Naive thymus-derived CD8-positive, alpha-beta T cell (primary cell): Measurements from ENCODE around the gene DIABLO. TPM values are rescaled to one million over a fixed set of nuclear protein-coding genes. Genes with fewer than 3 reads are reported as not detected.
"Not testable (repeated sequence)": the region's sequence is repeated elsewhere in the genome, so short reads cannot be mapped to it uniquely, and the experiment has no call there.

Experiments
- ATAC-seq, 2 donors: fragments of 150-1000 bp; cut with Tn5 transposase in 1 of 2; sonication (Bioruptor Pico), chemical (Tn5 transposase) in 1 of 2; 1 replicate in 1 of 2; 2 replicates in 1 of 2; pipeline ENCODE4 v1.10.0; 2021; ENCODE audit warnings: mild to moderate bottlenecking in 2 of 2, moderate library complexity in 2 of 2
- POLR2A ChIA-PET: fragments of 350-600 bp; sonication (Branson Sonifier 250); formaldehyde crosslinking; loops from one replicate; lab custom pipeline; 2021; ENCODE audit warnings: antibody characterized with exemption; lab: Charles Lee
- DNase-seq, 10 donors: peaks; one replicate each; pipeline versions ENCODE4 v3.0.0 to v3.0.0-alpha.2; 2020 to 2022
- H3K27ac Mint-ChIP-seq, 10 donors: one replicate each; pipeline ENCODE4 v1.8.0; 2020 to 2022; ENCODE audit warnings: mild to moderate bottlenecking in 10 of 10, mixed read lengths in 10 of 10, moderate library complexity in 4 of 10, inconsistent platforms in 1 of 10
- H3K27me3 Mint-ChIP-seq, 5 donors: one replicate each; pipeline ENCODE4 v1.8.0; 2021 to 2022; ENCODE audit warnings: mixed read lengths in 5 of 5
- H3K36me3 Mint-ChIP-seq, 3 donors: one replicate each; pipeline ENCODE4 v1.8.0; 2020 to 2022; ENCODE audit warnings: mixed read lengths in 3 of 3, mild to moderate bottlenecking in 2 of 3, inconsistent platforms in 1 of 3
- H3K4me1 Mint-ChIP-seq, 4 donors: one replicate each; pipeline ENCODE4 v1.8.0; 2021 to 2022; ENCODE audit warnings: mixed read lengths in 4 of 4
- H3K4me3 Mint-ChIP-seq, 10 donors: one replicate each; pipeline ENCODE4 v1.8.0; 2020 to 2022; ENCODE audit warnings: mild to moderate bottlenecking in 10 of 10, mixed read lengths in 10 of 10, moderate library complexity in 6 of 10, inconsistent platforms in 1 of 10
- H3K9me3 Mint-ChIP-seq, 9 donors: one replicate each; pipeline ENCODE4 v1.8.0; 2020 to 2022; ENCODE audit warnings: mixed read lengths in 9 of 9, mild to moderate bottlenecking in 3 of 9, inconsistent platforms in 1 of 9, moderate library complexity in 1 of 9
- polyA plus RNA-seq, 3 donors: library from polyadenylated mRNA; unstranded; fragments of 300-500 nt; fragmentation: Illumina TruSeq; gene quantifications; one replicate each; pipeline ENCODE4 v1.2.3, GENCODE V29; 2021
- total RNA-seq, 8 experiments: library from RNA in 2 of 8; stranded (reverse) in 2 of 8; gene quantifications; one replicate each; pipeline ENCODE4 v1.2.3 and lab custom pipeline; 2021 to 2026

The DIABLO gene
- total and polyA plus RNA-seq, 5 experiments from 2014 or later, result 41.7 to 71.3 (median 51.0) TPM

- ATAC-seq (no peak), DNase-seq (no peak)
- POLR2A ChIA-PET, result no interaction called here
- Mint-ChIP-seq H3K27ac (peak overlapping the region in 1 of 10 donors; percentile 3), H3K27me3 (peaks cover 0 to 14% (median 3%) of the 10 kb centered on the region in 5 donors), H3K4me3 (peak overlapping the region in 2 of 10 donors; percentile 48 to 81), H3K36me3 (no peaks in the 10 kb centered on the region), H3K4me1 (peaks cover 4 to 17% (median 14%) of the 10 kb centered on the region in 4 donors), H3K9me3 (no peaks in the 10 kb centered on the region)
Measured at GRCh38 chr12:122185079-122185478, 40.8 kb downstream of the DIABLO start.

DNA sequence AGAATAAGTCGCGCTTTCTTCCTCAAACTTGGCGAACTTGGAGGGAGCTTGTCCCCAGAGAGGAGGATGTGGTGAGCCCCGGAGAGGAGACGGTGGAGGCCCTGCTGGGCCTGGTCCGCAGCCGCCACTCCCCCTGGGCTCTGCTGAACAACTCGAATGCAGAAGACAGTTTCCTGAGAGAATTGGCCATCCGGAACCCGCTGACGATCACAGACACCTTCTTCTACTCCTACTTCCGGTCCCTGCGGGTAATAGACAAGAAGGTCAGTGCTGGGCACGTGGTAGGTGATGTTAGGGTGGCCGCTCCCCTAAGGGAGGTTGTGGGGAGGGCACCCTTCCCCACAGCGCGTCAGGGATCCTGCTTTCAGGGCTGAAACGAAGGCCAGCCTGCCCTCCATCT is 41.3 kb downstream of the DIABLO start:
- H3K27me3 Mint-ChIP-seq, result peaks cover 0 to 14% (median 3%) of the 10 kb centered on the region in 5 donors
- DNase-seq (no peak), ATAC-seq (peak in 1 of 2 donors; percentile 13)
- no peaks in the 10 kb centered on the region for H3K9me3 Mint-ChIP-seq
- peak overlapping the region in 3 of 10 donors; percentile 53 to 81 (median 67) for H3K27ac Mint-ChIP-seq
- POLR2A ChIA-PET, result no interaction called here
- peaks cover 4 to 17% (median 14%) of the 10 kb centered on the region in 4 donors for H3K4me1 Mint-ChIP-seq
- H3K36me3 Mint-ChIP-seq, result no peaks in the 10 kb centered on the region
- H3K4me3 Mint-ChIP-seq, result peak overlapping the region in 8 of 10 donors; percentile 3 to 81 (median 59)

- Mint-ChIP-seq H3K27ac (no peak overlapping the region), H3K4me1 (peaks cover 4 to 17% (median 14%) of the 10 kb centered on the region in 4 donors), H3K9me3 (no peaks in the 10 kb centered on the region), H3K27me3 (peaks cover 0 to 14% (median 3%) of the 10 kb centered on the region in 5 donors), H3K4me3 (peak overlapping the region in 9 of 10 donors; percentile 10 to 81 (median 61)), H3K36me3 (no peaks in the 10 kb centered on the region)
- no peak for DNase-seq
- ATAC-seq, result peak in 1 of 2 donors; percentile 11
- POLR2A ChIA-PET, result interaction anchor here (1.0 kb wide), 1 partner anchor 22 kb away, joined by 3 read pairs; no protein-coding TSS in a partner anchor
Measured at GRCh38 chr12:122183588-122183940, 42.3 kb downstream of the DIABLO start.

GRCh38 chr12:122182887-122183587 is 42.8 kb downstream of the DIABLO start, which contains the start of gene LRRC43:
Gene LRRC43, plus strand, starts transcription at chr12:122183123. Its CDS starts 22 bp downstream, at chr12:122183145.
- POLR2A ChIA-PET, result interaction anchor here (0.6 to 1.0 kb wide), 2 partner anchors 22 to 536 kb away, joined by 3 to 5 read pairs; no protein-coding TSS in a partner anchor
- no peaks in the 10 kb centered on the region for H3K9me3 Mint-ChIP-seq
- ATAC-seq (peak; percentile 78 to 94), DNase-seq (peak in 5 of 10 donors; percentile 27 to 46 (median 35))
- H3K27ac Mint-ChIP-seq, result peak within 1 kb of the TSS in 5 of 10 donors; percentile 25 to 75 (median 53)
- no peaks in the 10 kb centered on the region for H3K36me3 Mint-ChIP-seq
- H3K27me3 Mint-ChIP-seq, result peaks cover 0 to 16% (median 3%) of the 10 kb centered on the region in 5 donors
- peak within 1 kb of the TSS; percentile 70 to 92 (median 82) for H3K4me3 Mint-ChIP-seq
- H3K4me1 Mint-ChIP-seq, result peaks cover 4 to 17% (median 14%) of the 10 kb centered on the region in 4 donors

- H3K36me3 Mint-ChIP-seq, H3K4me3 Mint-ChIP-seq, DNase-seq, H3K4me1 Mint-ChIP-seq, ATAC-seq, H3K27me3 Mint-ChIP-seq, H3K27ac Mint-ChIP-seq, H3K9me3 Mint-ChIP-seq, POLR2A ChIA-PET: not testable (repeated sequence)
Measured at GRCh38 chr12:122176473-122176872, 49.4 kb downstream of the DIABLO start.

- no peaks in the 10 kb centered on the region for H3K9me3 Mint-ChIP-seq
Measured at GRCh38 chr12:122174155-122174845, 51.6 kb downstream of the DIABLO start, which contains the start of gene IL31. Gene IL31, minus strand, starts transcription at chr12:122174221. Its CDS starts 49 bp downstream, at chr12:122174172.

GRCh38 chr12:122172262-122172939 is 53.5 kb downstream of the DIABLO start:
- Mint-ChIP-seq H3K4me1 (no peaks in the 10 kb centered on the region), H3K4me3 (no peak overlapping the region), H3K9me3 (no peaks in the 10 kb centered on the region), H3K27ac (no peak overlapping the region), H3K27me3 (peaks cover 0 to 3% (median 0%) of the 10 kb centered on the region in 5 donors), H3K36me3 (no peaks in the 10 kb centered on the region)
- ATAC-seq, result no peak
- DNase-seq, result no peak
- POLR2A ChIA-PET, result no interaction called here

More at GRCh38 chr12:122174155-122174845, 51.6 kb downstream of the DIABLO start, which contains the start of gene IL31:
- no peak within 1 kb of the TSS for H3K27ac Mint-ChIP-seq
- peaks cover 0 to 5% (median under 1%) of the 10 kb centered on the region in 5 donors for H3K27me3 Mint-ChIP-seq
- ATAC-seq (no peak), DNase-seq (no peak)
- H3K36me3 Mint-ChIP-seq, result no peaks in the 10 kb centered on the region
- H3K4me3 Mint-ChIP-seq, result no peak within 1 kb of the TSS
- no peaks in the 10 kb centered on the region for H3K4me1 Mint-ChIP-seq
- POLR2A ChIA-PET, result no interaction called here

DNA sequence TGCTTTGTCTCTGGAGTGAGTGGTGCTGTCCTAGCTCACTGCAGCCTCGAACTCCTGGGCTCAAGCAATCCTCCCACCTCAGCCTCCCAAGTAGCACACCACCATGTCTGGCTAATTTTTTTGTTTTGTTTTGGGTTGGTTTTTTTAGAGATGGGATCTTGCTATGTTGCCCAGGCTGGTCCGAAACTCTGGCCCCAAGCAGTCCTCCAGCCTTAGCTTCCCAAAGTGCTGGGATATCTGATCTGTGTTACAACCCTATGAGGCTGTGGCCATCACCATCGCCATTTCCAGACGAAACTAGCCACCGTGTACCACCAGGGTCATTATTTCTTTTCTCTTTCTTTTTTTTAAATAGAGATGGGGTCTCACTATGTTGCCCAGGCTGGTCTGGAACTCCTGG is 54.5 kb downstream of the DIABLO start:
- no peak overlapping the region for H3K27ac Mint-ChIP-seq
- no peaks in the 10 kb centered on the region for H3K9me3 Mint-ChIP-seq
- no peaks in the 10 kb centered on the region for H3K36me3 Mint-ChIP-seq
- H3K27me3 Mint-ChIP-seq, result peaks cover 0 to 3% (median 0%) of the 10 kb centered on the region in 5 donors
- ATAC-seq (no peak), DNase-seq (no peak)
- no peak overlapping the region for H3K4me3 Mint-ChIP-seq
- POLR2A ChIA-PET, result interaction anchor here (0.7 kb wide), 1 partner anchor 126 kb away, joined by 3 read pairs; no protein-coding TSS in a partner anchor
- peaks cover 0 to 2% (median 0%) of the 10 kb centered on the region in 4 donors for H3K4me1 Mint-ChIP-seq

DNA sequence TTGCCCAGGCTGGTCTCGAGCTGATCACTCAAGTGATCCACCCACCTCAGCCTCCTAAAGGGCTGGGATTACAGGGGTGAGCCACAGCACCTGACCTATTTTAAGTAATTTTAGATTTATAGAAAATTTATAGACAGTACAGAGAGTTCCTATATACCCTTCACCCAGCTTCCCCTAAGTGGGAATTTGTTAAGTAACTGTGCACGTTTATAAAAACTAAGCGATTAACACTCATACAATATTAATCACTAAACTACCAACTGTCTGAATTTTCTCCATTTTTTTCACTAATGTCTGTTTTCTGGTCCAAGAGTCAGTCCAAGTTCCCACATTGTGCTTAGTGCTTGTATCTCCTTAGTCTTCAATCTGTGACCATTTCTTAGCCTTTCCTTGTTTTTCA is 57.4 kb downstream of the DIABLO start:
- no peak overlapping the region for H3K27ac Mint-ChIP-seq
- ATAC-seq (no peak), DNase-seq (no peak)
- H3K9me3 Mint-ChIP-seq, result no peaks in the 10 kb centered on the region
- H3K4me3 Mint-ChIP-seq, result no peak overlapping the region
- H3K4me1 Mint-ChIP-seq, result peaks cover 0 to 4% (median 0%) of the 10 kb centered on the region in 4 donors
- no peaks in the 10 kb centered on the region for H3K27me3 Mint-ChIP-seq
- no peaks in the 10 kb centered on the region for H3K36me3 Mint-ChIP-seq
- POLR2A ChIA-PET, result interaction anchor here (0.6 kb wide), 1 partner anchor 1627 kb away, joined by 3 read pairs; no protein-coding TSS in a partner anchor

GRCh38 chr12:122167356-122167925 is 58.4 kb downstream of the DIABLO start:
- H3K36me3 Mint-ChIP-seq, result no peaks in the 10 kb centered on the region
- no peaks in the 10 kb centered on the region for H3K27me3 Mint-ChIP-seq
- peaks cover 0 to 10% (median 4%) of the 10 kb centered on the region in 4 donors for H3K4me1 Mint-ChIP-seq
- H3K4me3 Mint-ChIP-seq, result peak overlapping the region in 1 of 10 donors; percentile 50
- DNase-seq (no peak), ATAC-seq (no peak)
- no peaks in the 10 kb centered on the region for H3K9me3 Mint-ChIP-seq
- H3K27ac Mint-ChIP-seq, result peak overlapping the region in 1 of 10 donors; percentile 83
- POLR2A ChIA-PET, result no interaction called here

DNA sequence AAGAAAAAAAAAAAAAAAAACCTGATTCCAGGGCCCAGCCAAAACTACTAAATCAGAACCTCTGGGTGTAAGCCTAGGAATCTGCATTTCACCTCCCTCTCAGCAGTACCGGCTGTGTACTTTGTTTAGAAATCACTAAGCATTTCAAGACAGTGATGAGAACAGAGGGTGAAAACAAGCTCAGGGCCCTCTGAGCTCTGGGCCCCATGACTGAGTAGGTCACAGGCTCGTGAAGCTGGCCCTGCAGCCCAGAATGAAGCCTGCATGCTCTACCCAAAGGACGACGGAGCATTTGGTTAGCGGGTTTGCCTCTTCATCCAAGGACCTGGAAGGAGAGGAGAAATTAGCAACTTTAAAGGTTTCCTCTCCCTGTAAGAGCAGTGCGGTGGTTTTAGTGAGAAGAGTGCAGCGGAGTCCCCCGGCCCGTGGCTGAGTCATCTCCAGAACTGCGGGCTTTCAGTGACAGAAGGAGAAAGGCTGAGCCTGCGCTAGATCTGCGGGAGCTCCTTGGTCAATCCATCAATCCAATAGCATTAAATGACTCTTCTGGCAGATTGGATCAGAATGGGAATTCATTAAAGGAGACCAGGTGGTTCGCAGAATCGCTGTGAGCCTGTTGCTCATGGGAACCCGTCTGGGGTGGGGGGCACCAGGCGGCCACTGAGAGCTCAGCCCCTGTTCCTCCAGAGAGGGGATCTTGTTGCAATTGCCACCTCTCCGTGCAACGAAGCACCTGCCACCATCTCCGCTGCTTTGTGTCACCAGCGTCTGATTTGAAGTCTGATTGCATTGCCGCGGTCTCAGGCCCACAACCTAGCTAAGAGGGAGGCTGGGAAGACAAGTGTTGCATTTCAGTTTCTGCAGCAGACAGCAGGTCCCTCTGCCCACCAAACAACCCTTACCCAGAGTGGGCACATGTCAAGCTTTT is 59.2 kb downstream of the DIABLO start:
- H3K36me3 Mint-ChIP-seq, result no peaks in the 10 kb centered on the region
- H3K9me3 Mint-ChIP-seq, result no peaks in the 10 kb centered on the region
- DNase-seq, result no peak
- POLR2A ChIA-PET, result interaction anchor here (0.6 to 0.7 kb wide), 3 partner anchors 23 to 789 kb away, joined by 4 to 6 read pairs (median 5); no protein-coding TSS in a partner anchor
- H3K27ac Mint-ChIP-seq, result peak overlapping the region in 3 of 10 donors; percentile 29 to 83 (median 41)
- no peak for ATAC-seq
- H3K27me3 Mint-ChIP-seq, result no peaks in the 10 kb centered on the region
- peak overlapping the region in 2 of 10 donors; percentile 29 to 50 for H3K4me3 Mint-ChIP-seq
- peaks cover 2 to 16% (median 11%) of the 10 kb centered on the region in 4 donors for H3K4me1 Mint-ChIP-seq
